HUES6 (cell line): ENCODE measurements around the gene TRAPPC8.
A peak's percentile ranks its signal among the peaks of the same experiment; 100 is the strongest.

ENCODE experiments used
- H3K27ac ChIP-seq: 2 replicates; pipeline ENCODE4 v1.7.0; 2013; ENCODE audit warnings: low read depth, mild to moderate bottlenecking, low read length, inconsistent platforms
- H3K27me3 ChIP-seq: 2 replicates; pipeline ENCODE4 v1.6.1; 2013; ENCODE audit warnings: low read length; ENCODE audit not compliant: control insufficient read depth, insufficient read depth
- H3K36me3 ChIP-seq: 2 replicates; pipeline ENCODE4 v1.6.1; 2013; ENCODE audit warnings: low read length; ENCODE audit not compliant: control insufficient read depth, insufficient read depth
- H3K4me1 ChIP-seq: 2 replicates; pipeline ENCODE4 v1.6.1; 2013; ENCODE audit warnings: low read length; ENCODE audit not compliant: control insufficient read depth, insufficient read depth
- H3K4me3 ChIP-seq: 2 replicates; pipeline ENCODE4 v1.5.1; 2013; ENCODE audit warnings: low read depth, low read length
- H3K9ac ChIP-seq: one replicate; pipeline ENCODE4 v1.6.1; 2013; ENCODE audit warnings: mild to moderate bottlenecking, low read length
- H3K9me3 ChIP-seq: 2 replicates; pipeline ENCODE4 v1.6.1; 2013; ENCODE audit warnings: low read depth, low read length; ENCODE audit not compliant: control insufficient read depth, insufficient read depth

Gene TRAPPC8, protein sequence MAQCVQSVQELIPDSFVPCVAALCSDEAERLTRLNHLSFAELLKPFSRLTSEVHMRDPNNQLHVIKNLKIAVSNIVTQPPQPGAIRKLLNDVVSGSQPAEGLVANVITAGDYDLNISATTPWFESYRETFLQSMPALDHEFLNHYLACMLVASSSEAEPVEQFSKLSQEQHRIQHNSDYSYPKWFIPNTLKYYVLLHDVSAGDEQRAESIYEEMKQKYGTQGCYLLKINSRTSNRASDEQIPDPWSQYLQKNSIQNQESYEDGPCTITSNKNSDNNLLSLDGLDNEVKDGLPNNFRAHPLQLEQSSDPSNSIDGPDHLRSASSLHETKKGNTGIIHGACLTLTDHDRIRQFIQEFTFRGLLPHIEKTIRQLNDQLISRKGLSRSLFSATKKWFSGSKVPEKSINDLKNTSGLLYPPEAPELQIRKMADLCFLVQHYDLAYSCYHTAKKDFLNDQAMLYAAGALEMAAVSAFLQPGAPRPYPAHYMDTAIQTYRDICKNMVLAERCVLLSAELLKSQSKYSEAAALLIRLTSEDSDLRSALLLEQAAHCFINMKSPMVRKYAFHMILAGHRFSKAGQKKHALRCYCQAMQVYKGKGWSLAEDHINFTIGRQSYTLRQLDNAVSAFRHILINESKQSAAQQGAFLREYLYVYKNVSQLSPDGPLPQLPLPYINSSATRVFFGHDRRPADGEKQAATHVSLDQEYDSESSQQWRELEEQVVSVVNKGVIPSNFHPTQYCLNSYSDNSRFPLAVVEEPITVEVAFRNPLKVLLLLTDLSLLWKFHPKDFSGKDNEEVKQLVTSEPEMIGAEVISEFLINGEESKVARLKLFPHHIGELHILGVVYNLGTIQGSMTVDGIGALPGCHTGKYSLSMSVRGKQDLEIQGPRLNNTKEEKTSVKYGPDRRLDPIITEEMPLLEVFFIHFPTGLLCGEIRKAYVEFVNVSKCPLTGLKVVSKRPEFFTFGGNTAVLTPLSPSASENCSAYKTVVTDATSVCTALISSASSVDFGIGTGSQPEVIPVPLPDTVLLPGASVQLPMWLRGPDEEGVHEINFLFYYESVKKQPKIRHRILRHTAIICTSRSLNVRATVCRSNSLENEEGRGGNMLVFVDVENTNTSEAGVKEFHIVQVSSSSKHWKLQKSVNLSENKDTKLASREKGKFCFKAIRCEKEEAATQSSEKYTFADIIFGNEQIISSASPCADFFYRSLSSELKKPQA (N-terminal part only)

DNA sequence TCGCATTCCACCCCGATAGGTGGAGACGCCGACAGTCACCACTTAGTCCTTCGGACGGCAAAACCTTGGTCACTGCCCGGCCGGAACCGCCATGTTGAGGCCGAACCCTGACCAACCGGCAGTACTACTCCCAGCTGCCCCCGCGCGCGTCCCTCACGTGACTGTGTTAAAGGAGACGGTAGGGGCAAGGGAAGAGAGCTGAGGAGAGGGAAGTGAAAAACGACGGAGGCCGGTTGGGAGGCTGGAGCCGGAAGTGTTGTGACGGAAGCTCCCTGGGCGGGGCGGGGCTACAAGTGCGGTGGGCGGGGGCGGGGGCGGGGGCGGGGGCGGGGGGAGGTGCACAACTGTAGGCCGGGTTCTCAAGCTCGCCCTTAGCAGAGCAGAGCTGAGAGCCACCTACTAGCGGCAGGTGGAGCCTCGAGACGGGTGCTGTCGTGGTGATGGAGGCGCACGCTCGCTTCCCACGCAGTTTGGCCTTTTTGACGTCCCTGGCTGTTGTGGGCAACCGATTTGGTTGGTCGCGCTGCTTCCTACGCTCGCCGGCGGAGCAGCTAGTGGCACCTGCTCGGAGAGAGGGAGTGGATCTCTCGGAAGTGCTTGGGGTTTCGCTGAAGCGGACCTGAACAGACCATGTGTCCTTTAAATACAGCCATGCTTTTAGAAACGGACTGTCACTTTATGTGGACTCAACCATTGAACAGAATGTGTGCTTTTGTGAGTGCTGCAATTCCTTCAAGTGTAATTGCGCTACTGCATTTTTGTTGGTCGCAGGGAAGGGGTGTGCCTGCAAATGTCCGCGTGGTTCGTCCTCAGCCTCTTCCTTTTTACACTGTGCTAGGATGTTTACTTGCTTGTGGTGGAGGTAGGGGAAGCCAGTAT is at the start of gene TRAPPC8:
TRAPPC8 (minus strand) TSS at position 130 of the 879 bp plus-strand sequence. CDS start 364 bp downstream, outside the sequence.
- Histone ChIP-seq H3K27ac (peak within 1 kb of the TSS; percentile 90; the same call in 1 of the 2 replicates), H3K4me3 (peak within 1 kb of the TSS; percentile 92), H3K27me3 (no peaks in the 10 kb centered on the region), H3K9me3 (peaks cover 7% of the 10 kb centered on the region), H3K9ac (peak within 1 kb of the TSS; percentile 87), H3K36me3 (peaks cover 2% of the 10 kb centered on the region; the same call in 1 of the 2 replicates), H3K4me1 (peaks cover 11% of the 10 kb centered on the region)

- 0 out of 2 replicates have a peak, but pooled peaks cover 6% of the 10 kb centered on the region for H3K4me1 ChIP-seq
- H3K36me3 ChIP-seq = no peaks in the 10 kb centered on the region
- H3K9ac ChIP-seq = no peak overlapping the region
- no peaks in the 10 kb centered on the region for H3K9me3 ChIP-seq
- no peak overlapping the region for H3K27ac ChIP-seq
- no peak overlapping the region for H3K4me3 ChIP-seq
- H3K27me3 ChIP-seq = no peaks in the 10 kb centered on the region
Observed at GRCh38 chr18:31990823-31991222, 47.9 kb upstream of the TRAPPC8 start.

DNA sequence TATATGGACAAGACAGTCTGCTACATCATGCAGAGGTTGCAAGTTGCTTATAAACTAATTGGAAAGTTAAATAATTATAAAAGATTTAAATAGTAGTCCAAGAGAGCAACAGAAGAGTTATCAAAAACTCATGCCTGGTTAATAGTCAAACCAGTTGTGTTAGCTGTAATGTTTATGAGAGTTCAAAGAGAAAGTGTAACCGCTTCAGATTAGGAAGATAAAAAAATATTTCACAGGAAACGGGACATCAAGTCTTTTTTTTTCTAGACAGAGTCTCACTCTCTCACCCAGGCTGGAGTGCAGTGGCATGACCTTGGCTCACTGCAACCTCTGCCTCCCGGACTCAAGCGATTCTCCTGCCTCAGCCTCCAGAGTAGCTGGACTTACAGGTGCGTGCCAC is 41.0 kb upstream of the TRAPPC8 start:
- Histone ChIP-seq H3K27me3 (no peaks in the 10 kb centered on the region), H3K4me3 (no peak overlapping the region), H3K36me3 (no peaks in the 10 kb centered on the region), H3K9ac (no peak overlapping the region), H3K4me1 (no peaks in the 10 kb centered on the region), H3K9me3 (peaks cover 8% of the 10 kb centered on the region), H3K27ac (no peak overlapping the region)

DNA sequence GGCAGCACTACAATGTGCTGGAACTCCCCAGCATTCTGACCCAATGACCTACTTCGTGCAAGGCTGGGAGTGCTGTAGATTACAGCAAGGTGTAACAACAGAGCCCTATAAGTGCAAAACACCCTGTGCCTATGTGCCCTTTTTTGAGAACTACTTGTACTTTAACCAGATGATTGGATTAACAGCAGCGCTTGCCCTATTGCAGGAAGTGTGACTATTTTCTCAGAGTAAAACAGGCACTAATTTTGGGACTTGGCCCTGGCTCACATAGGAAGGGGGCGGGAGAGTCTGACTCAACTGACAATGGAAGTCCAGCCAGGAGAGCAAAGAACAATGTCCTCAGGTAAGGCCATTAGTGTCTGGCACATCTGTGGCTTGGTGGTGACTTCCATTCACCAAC is 40.1 kb upstream of the TRAPPC8 start:
- Histone ChIP-seq H3K4me1 (no peaks in the 10 kb centered on the region), H3K4me3 (no peak overlapping the region), H3K36me3 (no peaks in the 10 kb centered on the region), H3K27me3 (no peaks in the 10 kb centered on the region), H3K9ac (no peak overlapping the region), H3K27ac (no peak overlapping the region), H3K9me3 (peaks cover 17% of the 10 kb centered on the region)

GRCh38 chr18:31980863-31981262 is 37.9 kb upstream of the TRAPPC8 start:
- H3K27me3 ChIP-seq = no peaks in the 10 kb centered on the region
- no peaks in the 10 kb centered on the region for H3K36me3 ChIP-seq
- H3K9ac ChIP-seq = no peak overlapping the region
- H3K9me3 ChIP-seq = peaks cover 25% of the 10 kb centered on the region
- no peak overlapping the region for H3K27ac ChIP-seq
- H3K4me1 ChIP-seq = no peaks in the 10 kb centered on the region
- no peak overlapping the region for H3K4me3 ChIP-seq

DNA sequence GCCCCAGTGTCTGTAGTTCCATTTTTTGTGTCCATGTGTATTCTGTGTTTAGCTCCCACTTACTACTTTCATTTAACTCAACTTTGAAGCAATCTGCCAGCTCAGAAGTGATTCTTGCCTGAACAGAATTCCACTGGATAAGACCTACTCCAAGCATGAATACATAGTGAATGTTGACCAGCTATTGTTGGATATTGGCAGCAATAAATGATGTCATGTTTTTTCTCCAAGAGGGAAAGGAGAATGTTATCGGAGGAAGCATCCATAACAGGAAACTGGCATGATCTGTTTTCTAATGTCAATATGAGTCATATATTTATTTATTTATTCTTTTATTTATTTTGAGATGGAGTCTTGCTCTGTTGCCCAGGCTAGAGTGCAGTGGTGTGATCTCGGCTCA is 36.8 kb upstream of the TRAPPC8 start:
- Histone ChIP-seq H3K27ac (no peak overlapping the region), H3K4me1 (no peaks in the 10 kb centered on the region), H3K4me3 (no peak overlapping the region), H3K9me3 (peaks cover 36% of the 10 kb centered on the region), H3K9ac (no peak overlapping the region), H3K36me3 (no peaks in the 10 kb centered on the region), H3K27me3 (no peaks in the 10 kb centered on the region)

- Histone ChIP-seq H3K27me3 (no peaks in the 10 kb centered on the region), H3K9ac (no peak overlapping the region), H3K27ac (no peak overlapping the region), H3K9me3 (peaks cover 47% of the 10 kb centered on the region), H3K36me3 (no peaks in the 10 kb centered on the region), H3K4me3 (no peak overlapping the region), H3K4me1 (no peaks in the 10 kb centered on the region)
Observed at GRCh38 chr18:31978616-31979015, 35.7 kb upstream of the TRAPPC8 start.

GRCh38 chr18:31977270-31977872 is 34.4 kb upstream of the TRAPPC8 start:
- Histone ChIP-seq H3K27ac (no peak overlapping the region), H3K27me3 (no peaks in the 10 kb centered on the region), H3K4me1 (no peaks in the 10 kb centered on the region), H3K4me3 (no peak overlapping the region), H3K36me3 (no peaks in the 10 kb centered on the region), H3K9ac (no peak overlapping the region), H3K9me3 (peaks cover 57% of the 10 kb centered on the region)

GRCh38 chr18:31976242-31976641 is 33.3 kb upstream of the TRAPPC8 start:
- H3K36me3 ChIP-seq = no peaks in the 10 kb centered on the region
- no peak overlapping the region for H3K4me3 ChIP-seq
- H3K27ac ChIP-seq = no peak overlapping the region
- no peaks in the 10 kb centered on the region for H3K4me1 ChIP-seq
- no peak overlapping the region for H3K9ac ChIP-seq
- H3K9me3 ChIP-seq = peaks cover 59% of the 10 kb centered on the region
- H3K27me3 ChIP-seq = no peaks in the 10 kb centered on the region
